GM12878 (cell line): ENCODE results near the gene CAST. TPM values are rescaled to one million over a fixed set of nuclear protein-coding genes. Genes with fewer than 3 reads are reported as not detected.

Experiments used
- ATF3 ChIP-seq: IDR thresholded peaks from 2 replicates; pipeline ENCODE4 v1.6.1; 2011; ENCODE audit warnings: low read depth, mild to moderate bottlenecking, low read length, moderate library complexity, borderline replicate concordance; ENCODE audit errors: extremely low read depth
- CREB1 ChIP-seq: IDR thresholded peaks from 2 replicates; pipeline ENCODE4 v1.6.1; 2012; ENCODE audit warnings: low read depth, mild to moderate bottlenecking, inconsistent platforms
- ELK1 ChIP-seq: IDR thresholded peaks from 2 replicates; pipeline ENCODE4 v1.6.1; 2012; ENCODE audit warnings: low read depth, low read length, improper control_type of control experiment
- HDAC2 ChIP-seq: fragments of 200-600 bp; sonication (generic); IDR thresholded peaks from 2 replicates; pipeline ENCODE4 v1.6.1; 2017
- IRF4 ChIP-seq: IDR thresholded peaks from 2 replicates; pipeline ENCODE4 v1.6.1; 2011; ENCODE audit warnings: low read depth, low read length
- LARP7 ChIP-seq: fragments of 450-650 bp; IDR thresholded peaks from 2 replicates; pipeline ENCODE4 v1.6.1; 2017; ENCODE audit warnings: mild to moderate bottlenecking
- MTA3 ChIP-seq: IDR thresholded peaks from 2 replicates; pipeline ENCODE4 v1.6.1; 2012; ENCODE audit warnings: low read length, inconsistent platforms, borderline replicate concordance
- PAX5 ChIP-seq: IDR thresholded peaks from 2 replicates; pipeline ENCODE4 v1.6.1; 2011; ENCODE audit warnings: low read depth, low read length, borderline replicate concordance
- RBBP5 ChIP-seq: fragments of 200-600 bp; sonication (generic); conservative IDR thresholded peaks from 2 replicates; pipeline ENCODE4 v1.6.1; 2016
- TCF3 ChIP-seq: IDR thresholded peaks from 2 replicates; pipeline ENCODE4 v1.6.1; 2012; ENCODE audit warnings: low read depth, mild to moderate bottlenecking, low read length, borderline replicate concordance; ENCODE audit not compliant: insufficient read depth
- YBX1 ChIP-seq: fragments of 450-650 bp; IDR thresholded peaks from 2 replicates; pipeline ENCODE4 v1.6.1; 2016; ENCODE audit warnings: antibody characterized with exemption
- ZBTB11 ChIP-seq: fragments of 450-650 bp; formaldehyde crosslinking; IDR thresholded peaks from 2 replicates; pipeline ENCODE4 v1.5.0; 2022; ENCODE audit warnings: mild to moderate bottlenecking, missing genetic modification characterization
- ZBTB4 ChIP-seq: fragments of 450-650 bp; formaldehyde crosslinking; IDR thresholded peaks from 2 replicates; pipeline ENCODE4 v1.4.0; 2022; ENCODE audit warnings: mild to moderate bottlenecking, moderate library complexity
- ZNF592 ChIP-seq: fragments of 450-650 bp; IDR thresholded peaks from 2 replicates; pipeline ENCODE4 v1.6.1; 2017; ENCODE audit warnings: mild to moderate bottlenecking, moderate library complexity
- polyA plus RNA-seq, 11 experiments: library from polyadenylated mRNA; depleted of rRNA in 4 of 11; unstranded in 6 of 11; stranded (reverse) in 5 of 11; fragments of >200 nt; fragmentation: Nextera tagmentation in 4 of 11; fragmentation: Illumina TruSeq in 1 of 11; extraction: Ambion mirVana in 4 of 11; extraction: Trizol in 1 of 11; gene quantifications; 1 replicate in 1 of 11; 2 replicates in 10 of 11; pipeline versions ENCODE4 v1.2.1 to v1.2.3, GENCODE V29; 2011 to 2016; ENCODE audit warnings: inconsistent platforms in 2 of 11, missing spikeins in 2 of 11, low read depth in 1 of 11
- total RNA-seq, 4 experiments: library from RNA; depleted of rRNA in 3 of 4; stranded (reverse); fragments of >200 nt in 3 of 4; fragmentation: Illumina TruSeq in 1 of 4; extraction: Trizol in 1 of 4; gene quantifications; 2 replicates each; pipeline versions ENCODE4 v1.2.1 to v1.2.3, GENCODE V29; 2013 to 2021

CAST gene
- total and polyA plus RNA-seq, 10 of the 15 experiments (the other 5 are each of a cell fraction or from before 2014, with no cell fraction given), result 31.7 to 140 (median 68.5) TPM

GRCh38 chr5:96662725-96663518 is 746 bp downstream of the CAST start (continued):
- TF ChIP-seq IRF4 (no peak), ZBTB11 (no peak), MTA3 (no peak), YBX1 (no peak), ZNF592 (no peak), RBBP5 (no peak; the same call in 1 of the 2 replicates), TCF3 (peak; percentile 85), ELK1 (no peak), LARP7 (0 out of 2 replicates have a peak, but pooled peaks have one; percentile 47), ATF3 (no peak), PAX5 (0 out of 2 replicates have a peak, but pooled peaks have one; percentile 13), HDAC2 (no peak), ZBTB4 (CRISPR knock-in tag) (no peak), CREB1 (no peak)
